OCI-LY1 (cell line): ENCODE data around the gene ARL17A.
"Not testable (repeated sequence)": the region's sequence is repeated elsewhere in the genome, so short reads cannot be mapped to it uniquely, and the experiment has no call there.

Experiments
- CTCF ChIP-seq: fragments of 200-600 bp; sonication (generic), shearing (Covaris generic); IDR thresholded peaks from 2 replicates; pipeline ENCODE4 v1.5.1; 2017; ENCODE audit warnings: mild to moderate bottlenecking, antibody characterized with exemption, low read length, moderate library complexity, mixed read lengths
- EZH2 ChIP-seq: fragments of 200-600 bp; sonication (generic), shearing (Covaris generic); IDR thresholded peaks from 2 replicates; pipeline ENCODE4 v1.8.0; 2017; ENCODE audit warnings: borderline replicate concordance, mixed run types, mild to moderate bottlenecking, antibody characterized with exemption, low read length, moderate library complexity, mixed read lengths

GRCh38 chr17:46580082-46580481 lies 591 bp upstream of the ARL17A start:
- not testable (repeated sequence) for TF ChIP-seq CTCF, EZH2
